ENCODE measurements around the gene LUC7L. TPM values are rescaled to one million over a fixed set of nuclear protein-coding genes. Genes with fewer than 3 reads are reported as not detected.
"Not testable (repeated sequence)": the region's sequence is repeated elsewhere in the genome, so short reads cannot be mapped to it uniquely, and the experiment has no call there.

Gene LUC7L, protein sequence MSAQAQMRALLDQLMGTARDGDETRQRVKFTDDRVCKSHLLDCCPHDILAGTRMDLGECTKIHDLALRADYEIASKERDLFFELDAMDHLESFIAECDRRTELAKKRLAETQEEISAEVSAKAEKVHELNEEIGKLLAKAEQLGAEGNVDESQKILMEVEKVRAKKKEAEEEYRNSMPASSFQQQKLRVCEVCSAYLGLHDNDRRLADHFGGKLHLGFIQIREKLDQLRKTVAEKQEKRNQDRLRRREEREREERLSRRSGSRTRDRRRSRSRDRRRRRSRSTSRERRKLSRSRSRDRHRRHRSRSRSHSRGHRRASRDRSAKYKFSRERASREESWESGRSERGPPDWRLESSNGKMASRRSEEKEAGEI
- total RNA-seq (2014; rRNA removed; shearing (Covaris generic); ENCODE audit: low replicate concordance), result 45.1 and 58.4 TPM in 2 replicates

DNA sequence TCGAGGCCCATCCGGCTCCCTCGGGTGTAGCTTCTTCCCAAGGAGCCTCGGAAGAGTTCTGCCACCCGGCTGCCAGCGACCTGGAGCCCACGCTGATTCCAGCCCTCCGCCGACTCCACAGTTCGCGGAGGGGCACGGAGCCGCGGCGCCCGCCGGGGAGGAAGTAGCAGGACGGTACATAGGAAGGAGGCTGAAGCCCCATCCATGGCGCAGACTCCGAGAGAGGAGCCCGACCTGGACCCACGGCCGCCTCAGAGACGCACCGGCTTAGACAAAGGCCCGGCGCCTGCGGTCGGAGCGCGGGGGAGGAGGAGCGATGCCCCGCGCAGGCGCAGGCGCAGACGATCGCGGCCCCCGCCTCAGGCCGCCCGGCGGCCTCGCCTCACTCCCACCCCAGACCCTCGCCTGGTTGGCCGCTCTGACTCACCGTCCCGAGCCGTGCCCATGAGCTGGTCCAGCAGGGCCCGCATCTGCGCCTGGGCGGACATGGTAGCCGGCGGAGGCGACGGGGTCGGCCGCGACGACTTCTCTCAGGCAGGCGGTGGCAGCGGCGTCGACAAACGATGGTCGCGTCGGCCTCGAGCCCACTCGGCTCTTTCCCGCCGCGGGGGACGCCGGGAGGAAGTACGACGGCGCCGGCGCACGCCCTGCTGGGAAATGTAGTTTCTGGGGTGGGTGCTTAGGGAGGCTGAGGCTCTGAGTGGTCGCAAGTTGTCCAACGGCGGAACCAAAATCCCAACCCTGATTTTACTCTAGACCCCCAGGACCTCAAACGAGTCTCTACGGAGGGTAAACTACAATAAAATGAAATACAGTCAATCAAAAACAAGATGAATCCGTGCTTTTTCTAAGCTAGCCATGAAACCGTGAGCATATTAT is at the start of gene LUC7L:
LUC7L (minus strand) TSS at position 598 of the 879 bp plus-strand sequence; CDS start at position 488, 110 bp downstream.
- DNase-seq, result peak; percentile 92
- H3K27me3 ChIP-seq, result no peaks in the 10 kb centered on the region
- H3K36me3 ChIP-seq, result peaks cover 45% of the 10 kb centered on the region
- no peaks in the 10 kb centered on the region for H3K9me3 ChIP-seq
- peak within 1 kb of the TSS; percentile 78 for H3K4me3 ChIP-seq

DNA sequence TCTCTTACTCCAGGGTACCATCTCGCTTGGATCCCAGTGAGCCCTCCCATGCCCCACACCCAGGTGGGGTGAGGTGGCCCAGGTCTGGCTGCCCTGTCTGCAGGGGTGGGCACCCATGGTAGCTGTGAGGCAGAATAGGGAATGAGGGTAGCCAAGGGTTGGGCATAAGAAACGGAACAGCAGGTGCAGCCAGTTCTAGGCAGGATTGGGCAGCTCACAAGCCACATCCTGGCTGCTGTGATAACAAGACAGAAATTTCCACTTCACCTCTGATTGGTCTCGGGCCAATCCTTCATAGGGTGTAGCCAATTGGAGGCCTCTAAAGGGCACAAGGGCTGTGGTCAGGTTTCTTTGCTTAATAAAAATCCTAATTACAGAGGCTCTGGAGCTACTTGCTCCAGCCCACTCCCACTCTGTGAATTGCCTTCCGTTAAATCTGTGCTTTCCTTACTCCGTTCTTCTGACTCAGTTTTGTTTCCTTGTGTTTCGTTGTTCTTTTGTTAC is 49.7 kb upstream of the LUC7L start:
- H3K9me3 ChIP-seq, result no peaks in the 10 kb centered on the region
- no peaks in the 10 kb centered on the region for H3K36me3 ChIP-seq
- peaks cover 9% of the 10 kb centered on the region for H3K27me3 ChIP-seq
- H3K4me3 ChIP-seq, result no peak overlapping the region
- no peak for DNase-seq

DNA sequence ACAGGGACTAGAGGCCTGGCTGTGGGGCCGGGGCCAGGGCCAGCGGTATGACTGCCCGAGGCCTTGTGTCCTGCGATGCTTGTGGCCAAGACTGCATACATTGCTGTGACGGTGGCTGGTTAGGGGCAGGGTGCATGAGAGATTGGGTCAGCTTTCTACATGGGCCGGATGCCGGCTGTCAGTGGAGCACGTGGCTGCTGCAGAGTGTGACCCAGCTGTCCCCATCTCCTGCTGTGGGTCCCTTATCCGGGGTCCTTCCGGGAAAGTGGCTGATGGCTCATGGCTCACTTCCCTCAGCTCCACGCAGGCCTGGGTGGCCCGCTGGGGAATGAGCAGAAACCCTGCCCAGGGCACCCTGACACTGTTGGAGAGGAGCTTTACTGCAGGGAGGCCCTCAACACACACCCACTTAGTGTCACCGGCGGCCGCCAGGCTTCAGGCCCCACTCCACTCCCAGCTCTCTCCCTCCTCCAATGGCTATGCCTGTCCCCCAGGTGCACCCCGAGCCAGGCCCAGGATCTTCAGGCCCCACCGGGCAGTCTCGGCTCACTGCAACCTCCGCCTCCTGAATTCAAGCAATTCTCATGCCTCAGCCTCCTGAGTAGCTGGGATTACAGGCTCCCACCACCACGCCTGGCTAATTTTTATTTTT is 47.3 kb upstream of the LUC7L start:
- no peak for DNase-seq
- Histone ChIP-seq H3K36me3 (no peaks in the 10 kb centered on the region), H3K4me3 (no peak overlapping the region), H3K27me3 (peaks cover 9% of the 10 kb centered on the region), H3K9me3 (no peaks in the 10 kb centered on the region)

DNA sequence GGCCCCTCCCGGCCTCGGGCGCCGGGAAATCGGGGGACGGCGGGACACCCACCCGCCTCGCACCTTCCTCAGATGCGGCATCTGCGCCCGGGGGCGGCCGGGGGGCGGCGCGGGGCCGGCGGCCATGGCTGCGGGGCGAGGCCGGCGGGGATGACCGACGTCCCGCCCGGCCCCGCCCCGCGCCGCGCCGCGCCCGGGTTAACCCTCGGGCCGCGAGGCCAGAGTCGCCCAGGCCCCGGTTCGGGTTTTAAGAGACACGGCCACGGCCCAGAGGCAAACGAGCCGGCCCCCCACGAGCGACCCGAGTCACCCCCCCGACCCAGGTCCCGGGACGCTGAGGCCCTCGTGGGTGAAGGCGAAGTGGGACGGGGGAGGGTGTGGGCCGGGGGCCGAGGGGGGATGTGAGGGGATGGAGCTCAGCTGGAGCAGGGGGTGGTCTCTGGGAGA is 46.6 kb upstream of the LUC7L start, which contains the start of gene RGS11:
RGS11 (minus strand) TSS at position 159 of the 447 bp plus-strand sequence; CDS start at position 126, 33 bp downstream.
- no peak for DNase-seq
- H3K27me3 ChIP-seq, result peaks cover 2% of the 10 kb centered on the region
- no peaks in the 10 kb centered on the region for H3K9me3 ChIP-seq
- no peak within 1 kb of the TSS for H3K4me3 ChIP-seq
- no peaks in the 10 kb centered on the region for H3K36me3 ChIP-seq

DNA sequence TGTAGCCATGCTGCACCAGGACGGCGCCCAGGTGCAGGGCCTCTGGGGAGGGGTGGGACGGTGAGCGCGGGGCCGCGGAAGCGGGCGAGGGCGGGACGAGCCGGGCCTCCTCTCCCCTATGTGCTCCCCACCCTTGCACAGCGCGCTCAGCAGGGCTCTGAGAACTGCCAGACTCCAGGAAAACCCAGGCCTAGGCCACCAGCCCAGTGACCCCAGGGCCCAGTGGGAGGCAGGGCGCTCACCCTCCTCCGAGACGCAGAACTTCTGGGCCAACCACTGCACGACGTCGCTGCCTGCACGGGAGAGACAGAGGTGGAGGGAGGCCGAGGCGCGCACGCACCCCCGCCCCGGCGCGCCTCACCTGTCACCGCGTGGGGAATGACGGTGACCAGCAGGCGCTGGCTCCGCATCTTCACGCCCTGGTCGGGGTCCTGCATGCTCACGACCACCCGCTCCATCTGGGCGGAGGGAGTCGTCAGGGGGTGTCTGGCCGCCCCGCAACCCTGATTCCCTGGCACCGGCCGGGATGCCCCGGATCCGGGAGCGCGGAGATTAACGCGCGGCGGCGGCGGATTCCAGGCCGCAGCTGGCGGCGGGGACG is 45.9 kb upstream of the LUC7L start:
- no peak for DNase-seq
- Histone ChIP-seq H3K9me3 (no peaks in the 10 kb centered on the region), H3K27me3 (no peaks in the 10 kb centered on the region), H3K4me3 (no peak overlapping the region), H3K36me3 (no peaks in the 10 kb centered on the region)

DNA sequence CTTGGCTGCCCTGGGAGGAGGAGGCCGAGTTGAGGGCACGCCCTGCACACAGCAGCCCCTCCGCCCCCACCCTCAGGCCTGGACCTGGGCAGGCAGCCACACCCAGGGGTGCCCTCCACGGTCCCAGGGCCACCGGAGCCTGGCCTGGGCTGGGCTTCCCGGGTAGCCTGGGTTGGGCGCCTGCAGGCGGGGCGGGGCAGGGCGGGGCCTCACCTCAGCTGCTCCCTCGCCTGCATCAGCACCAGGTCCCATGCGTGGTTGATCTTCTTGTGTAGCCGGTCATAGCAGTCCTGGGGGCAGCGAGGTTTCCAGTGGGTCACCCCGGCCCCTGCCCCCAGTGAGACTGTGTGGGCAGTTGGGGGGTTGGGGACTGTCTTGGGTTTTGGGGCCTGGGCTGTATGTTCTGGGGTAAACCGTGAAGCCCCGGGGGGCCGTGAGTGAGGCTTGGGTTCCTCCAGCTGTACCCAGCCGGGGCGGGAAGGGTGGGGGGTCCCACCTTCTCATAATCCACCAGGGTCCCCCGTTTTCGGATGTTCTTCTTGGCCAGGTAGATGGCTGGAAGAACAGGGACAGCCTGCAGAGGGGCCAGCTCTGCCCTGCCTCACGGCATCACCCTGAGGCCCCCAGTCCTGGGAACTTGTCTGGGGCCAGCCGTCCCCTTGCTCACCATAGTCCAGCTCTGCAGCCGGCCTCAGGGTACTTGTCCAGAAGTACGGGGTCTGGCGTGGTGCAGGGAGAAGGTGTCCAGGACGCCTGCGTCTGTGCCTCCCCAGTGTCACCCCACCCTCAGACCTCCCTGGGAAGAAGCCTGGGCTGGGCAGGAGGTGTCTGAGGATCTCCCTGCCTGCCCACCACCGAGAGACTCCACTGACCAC is 44.5 kb upstream of the LUC7L start:
- no peaks in the 10 kb centered on the region for H3K9me3 ChIP-seq
- no peak overlapping the region for H3K4me3 ChIP-seq
- no peaks in the 10 kb centered on the region for H3K27me3 ChIP-seq
- H3K36me3 ChIP-seq, result no peaks in the 10 kb centered on the region
- DNase-seq, result no peak

DNA sequence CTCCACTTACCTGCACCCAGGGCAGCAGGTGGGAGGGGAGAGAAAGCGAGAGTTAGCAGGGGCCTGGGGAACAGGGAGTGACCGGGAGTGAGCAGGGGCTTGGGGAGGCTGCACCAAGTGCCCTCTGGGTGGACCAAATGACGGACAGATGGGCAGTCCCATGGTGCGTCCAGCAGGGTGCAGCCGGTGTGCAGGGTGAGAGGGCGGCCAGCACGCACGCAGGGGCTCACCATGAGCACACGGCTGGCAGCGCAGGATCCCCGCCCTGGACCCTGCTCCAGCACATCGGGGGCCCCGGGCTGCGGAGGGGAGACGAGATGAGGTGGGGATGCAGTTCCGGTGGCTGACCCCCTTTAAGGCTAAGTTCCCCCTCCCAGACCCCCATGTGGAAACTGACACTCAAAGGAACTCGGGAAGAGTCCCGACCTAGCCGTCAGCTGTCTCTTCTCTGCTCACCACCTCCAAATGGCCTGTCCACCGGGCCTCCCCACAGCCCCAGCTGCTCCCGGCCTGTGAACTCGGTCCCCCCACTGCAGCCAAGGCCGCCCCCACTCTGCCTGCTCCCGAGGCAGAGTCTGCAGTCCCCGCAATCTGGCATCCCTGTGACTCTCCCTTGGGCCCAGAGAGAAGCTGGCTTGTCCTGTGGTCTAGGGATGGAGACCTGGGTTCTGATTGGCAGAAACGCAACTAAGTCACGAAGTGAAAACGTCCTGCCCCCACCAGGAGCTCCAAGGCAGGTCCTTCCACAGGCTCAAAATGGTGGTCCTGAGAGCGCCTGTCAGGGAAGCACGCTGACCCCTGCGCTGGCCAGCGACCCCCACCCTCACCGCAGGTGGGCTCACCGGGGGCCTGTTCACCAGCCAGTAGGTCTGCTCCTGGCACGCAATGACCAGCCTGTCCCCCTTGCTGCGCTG is 43.6 kb upstream of the LUC7L start:
- Histone ChIP-seq H3K9me3 (no peaks in the 10 kb centered on the region), H3K4me3 (no peak overlapping the region), H3K36me3 (no peaks in the 10 kb centered on the region), H3K27me3 (no peaks in the 10 kb centered on the region)
- DNase-seq, result no peak

DNA sequence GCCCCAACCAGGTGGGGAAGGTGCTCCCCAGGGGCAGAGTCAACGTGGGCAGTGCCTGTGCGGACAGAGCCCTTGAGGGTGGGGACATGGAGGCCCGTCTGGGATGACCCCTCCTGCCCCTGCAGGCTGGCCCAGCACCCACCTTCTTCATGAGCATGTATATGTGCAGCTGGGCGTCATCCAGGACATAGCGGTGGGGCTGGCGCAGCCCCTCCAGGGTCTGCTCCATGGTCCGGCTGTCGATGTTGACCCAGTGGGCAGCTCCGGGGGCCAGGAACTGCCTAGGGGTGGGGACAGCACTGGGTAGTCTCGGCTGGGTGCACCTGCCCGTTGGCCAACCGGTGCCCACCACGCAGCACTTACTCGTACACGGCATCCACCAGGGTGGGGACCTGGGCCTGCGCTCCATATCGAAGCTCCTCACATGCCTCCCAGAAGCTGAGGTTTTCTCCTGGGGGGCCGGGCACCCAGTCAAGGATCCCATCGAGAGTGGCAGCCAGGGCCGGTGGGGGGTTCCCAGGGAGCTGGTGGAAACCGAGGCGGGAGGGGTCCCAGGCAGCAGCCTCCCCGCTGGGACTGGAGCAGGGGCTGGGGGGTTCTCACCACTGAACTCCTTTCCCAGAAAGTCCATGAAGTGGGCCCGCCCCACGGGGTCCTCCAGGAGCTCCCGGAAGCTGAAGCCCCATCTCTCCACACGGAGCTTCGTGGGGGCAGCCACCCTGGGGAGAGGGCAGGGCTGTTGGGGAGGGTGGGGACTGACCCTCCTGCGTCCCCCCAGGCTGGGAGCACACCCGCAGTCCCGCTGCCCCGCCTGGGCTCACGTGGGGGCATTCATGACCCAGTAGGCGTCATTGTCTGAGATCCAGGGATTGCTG is 41.4 kb upstream of the LUC7L start:
- no peak for DNase-seq
- H3K9me3 ChIP-seq, result no peaks in the 10 kb centered on the region
- no peaks in the 10 kb centered on the region for H3K36me3 ChIP-seq
- no peak overlapping the region for H3K4me3 ChIP-seq
- H3K27me3 ChIP-seq, result no peaks in the 10 kb centered on the region

DNA sequence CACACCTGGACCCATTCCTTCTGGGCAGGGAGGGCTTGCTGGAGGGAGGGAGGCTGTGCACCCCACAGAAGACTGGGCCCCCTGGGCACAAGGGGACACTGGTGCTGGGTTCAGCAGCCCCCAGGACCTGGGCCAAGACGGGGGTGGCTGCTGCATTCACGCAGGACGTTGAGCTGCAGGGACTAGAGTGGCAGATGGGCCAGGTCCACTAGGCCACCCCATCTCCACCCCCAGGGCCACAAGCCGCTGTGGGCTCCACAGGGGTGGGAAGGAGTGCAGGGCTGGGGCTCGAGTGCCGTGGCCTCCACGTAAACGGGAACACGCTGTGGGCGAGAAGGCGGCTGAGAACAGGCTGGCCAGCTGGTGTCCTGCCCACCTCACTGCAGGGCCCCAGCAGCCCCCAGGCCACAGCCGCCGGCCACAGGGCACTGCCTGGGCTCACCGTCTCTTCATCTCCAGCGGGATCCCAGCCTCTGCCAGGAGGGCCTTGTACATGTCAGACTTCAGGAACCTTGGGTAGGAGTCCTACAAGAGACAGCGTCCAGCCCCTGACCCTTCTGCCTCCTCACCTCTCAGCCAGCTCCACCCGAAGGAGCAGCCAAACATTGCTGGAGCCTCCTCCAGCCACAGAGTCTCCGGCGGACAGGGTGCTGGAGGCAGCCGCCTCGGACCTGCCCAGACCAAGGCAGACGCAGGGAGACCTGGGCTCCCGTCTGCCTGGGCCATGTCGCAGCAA is 40.0 kb upstream of the LUC7L start:
- H3K4me3 ChIP-seq, result no peak overlapping the region
- H3K27me3 ChIP-seq, result no peaks in the 10 kb centered on the region
- H3K36me3 ChIP-seq, result no peaks in the 10 kb centered on the region
- no peak for DNase-seq
- no peaks in the 10 kb centered on the region for H3K9me3 ChIP-seq

DNA sequence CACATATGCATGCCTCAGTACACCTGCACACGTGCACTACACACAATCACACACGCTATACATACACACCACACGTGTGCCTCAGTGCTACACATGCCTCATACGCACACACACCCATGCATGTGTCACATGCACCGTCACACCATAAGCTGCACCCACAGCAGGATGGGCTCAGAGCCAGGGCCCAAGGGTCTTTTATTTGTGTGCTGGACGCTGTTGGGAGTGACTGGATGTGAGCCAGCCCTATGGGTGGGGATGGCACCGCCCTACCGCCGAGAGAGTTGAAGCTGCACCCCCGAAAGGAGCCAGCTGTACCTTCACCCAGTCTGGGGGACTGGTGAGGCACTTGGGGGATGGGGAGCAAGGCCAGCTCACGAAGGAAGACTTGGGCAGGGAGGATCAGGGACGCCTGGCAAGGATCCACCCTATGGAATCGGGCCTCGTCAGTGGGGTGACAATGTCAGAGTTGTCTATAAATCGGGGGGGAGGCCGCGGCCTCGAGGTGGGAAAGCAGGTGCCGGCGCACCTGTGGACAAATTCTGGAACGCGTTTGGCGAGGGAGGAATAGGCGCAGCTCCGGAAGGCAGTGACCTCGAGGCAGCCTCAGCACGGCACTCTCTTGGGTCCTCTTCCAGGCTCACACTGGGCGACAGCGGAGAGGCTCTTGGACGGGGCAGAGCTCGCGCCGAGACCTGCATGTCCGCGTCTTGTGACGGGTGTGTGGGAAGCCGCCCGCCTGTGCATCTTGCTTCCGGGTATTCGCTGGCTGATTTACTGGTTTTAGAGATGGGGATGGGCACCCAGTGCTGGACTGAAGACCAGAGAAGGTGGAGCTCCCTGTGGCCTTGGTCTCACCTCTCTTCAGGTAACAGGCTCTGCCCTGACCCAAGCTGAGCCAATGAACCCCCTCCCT is 39.1 kb upstream of the LUC7L start:
- DNase-seq, result no peak
- no peaks in the 10 kb centered on the region for H3K27me3 ChIP-seq
- H3K4me3 ChIP-seq, result no peak overlapping the region
- no peaks in the 10 kb centered on the region for H3K36me3 ChIP-seq
- H3K9me3 ChIP-seq, result no peaks in the 10 kb centered on the region

DNA sequence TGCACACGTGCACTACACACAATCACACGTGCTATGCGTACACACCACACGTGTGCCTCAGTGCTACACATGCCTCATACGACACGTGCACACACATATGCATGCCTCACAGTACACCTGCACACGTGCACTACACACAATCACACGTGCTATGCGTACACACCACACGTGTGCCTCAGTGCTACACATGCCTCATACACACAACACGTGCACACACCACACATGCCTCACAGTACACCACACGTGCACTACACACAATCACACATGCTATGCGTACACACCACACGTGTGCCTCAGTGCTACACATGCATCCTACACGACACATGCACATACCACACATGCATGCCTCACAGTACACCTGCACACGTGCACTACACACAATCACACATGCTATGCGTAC is 38.3 kb upstream of the LUC7L start:
- not testable (repeated sequence) for H3K36me3 ChIP-seq, DNase-seq, H3K9me3 ChIP-seq, H3K27me3 ChIP-seq, H3K4me3 ChIP-seq

Data from MG63 (cell line).